ENCODE results near the gene KRTAP1-5.
"Not testable (repeated sequence)": the region's sequence is repeated elsewhere in the genome, so short reads cannot be mapped to it uniquely, and the experiment has no call there.

Gene KRTAP1-5, protein sequence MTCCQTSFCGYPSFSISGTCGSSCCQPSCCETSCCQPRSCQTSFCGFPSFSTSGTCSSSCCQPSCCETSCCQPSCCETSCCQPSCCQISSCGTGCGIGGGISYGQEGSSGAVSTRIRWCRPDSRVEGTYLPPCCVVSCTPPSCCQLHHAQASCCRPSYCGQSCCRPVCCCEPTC

DNA sequence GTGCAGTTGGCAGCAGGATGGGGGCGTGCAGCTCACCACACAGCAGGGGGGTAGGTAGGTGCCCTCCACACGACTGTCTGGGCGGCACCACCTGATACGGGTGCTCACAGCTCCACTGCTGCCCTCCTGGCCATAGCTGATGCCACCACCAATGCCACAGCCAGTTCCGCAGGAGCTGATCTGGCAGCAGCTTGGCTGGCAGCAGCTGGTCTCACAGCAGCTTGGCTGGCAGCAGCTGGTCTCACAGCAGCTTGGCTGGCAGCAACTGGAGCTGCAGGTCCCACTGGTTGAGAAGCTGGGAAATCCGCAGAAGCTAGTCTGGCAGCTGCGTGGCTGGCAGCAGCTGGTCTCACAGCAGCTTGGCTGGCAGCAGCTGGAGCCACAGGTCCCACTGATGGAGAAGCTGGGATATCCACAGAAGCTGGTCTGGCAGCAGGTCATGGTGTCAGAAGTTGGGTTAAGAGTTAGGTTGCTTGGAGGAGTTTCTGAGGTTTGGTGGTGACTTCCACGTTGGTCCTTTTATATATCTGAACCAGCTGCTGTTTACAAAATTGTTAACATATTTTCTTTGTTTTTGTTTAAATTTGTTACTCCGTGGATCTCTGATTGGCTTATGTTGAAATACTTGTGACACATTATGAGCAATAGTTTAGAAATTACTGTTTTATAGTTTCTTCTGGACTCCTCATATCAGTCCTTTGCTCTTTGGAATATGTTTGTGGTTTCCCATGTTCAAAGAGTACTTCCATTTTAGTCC, at the start of gene KRTAP1-5:
KRTAP1-5 (minus strand) TSS at position 494 of the 757 bp plus-strand sequence; CDS start at position 441, 53 bp downstream.
- DNase-seq = no peak

DNA sequence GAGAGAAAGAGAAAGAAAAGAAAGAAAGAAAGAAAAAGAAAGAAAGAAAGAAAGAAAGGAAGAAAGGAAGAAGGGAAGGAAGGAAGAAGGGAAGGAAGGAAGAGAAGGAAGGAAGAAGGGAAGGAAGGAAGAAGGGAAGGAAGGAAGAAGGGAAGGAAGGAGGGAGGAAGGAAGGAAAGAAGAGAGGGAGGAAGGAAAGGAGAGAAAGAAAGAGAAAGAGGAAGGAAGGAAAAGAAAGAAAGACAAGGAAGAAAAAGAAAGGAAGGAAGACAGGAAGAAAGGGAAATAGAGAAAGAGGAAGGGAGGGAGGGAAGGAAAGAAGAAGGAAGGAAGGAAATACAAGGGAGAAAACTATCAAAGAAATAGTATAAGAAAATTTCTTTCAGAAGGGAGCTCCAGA, 49.8 kb upstream of the KRTAP1-5 start:
- DNase-seq = no peak

DNA sequence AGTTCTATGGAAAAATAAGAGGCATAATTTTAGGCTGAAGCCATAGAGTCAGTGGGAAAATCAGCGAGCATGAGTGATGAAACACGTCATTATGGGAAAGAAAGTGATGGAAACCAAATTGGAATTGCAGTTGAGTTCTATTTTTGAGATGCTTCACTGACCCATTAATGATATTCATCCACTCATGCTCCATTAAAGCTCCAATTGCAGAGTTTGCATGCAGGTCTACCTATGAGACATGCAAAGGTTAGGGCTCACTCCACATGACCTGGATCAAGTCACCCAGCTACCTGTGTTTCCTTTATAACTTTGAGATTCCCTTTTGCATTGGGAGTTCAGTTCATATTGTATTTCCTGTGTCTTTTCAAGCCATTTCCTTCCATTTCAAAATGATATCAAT, 46.7 kb upstream of the KRTAP1-5 start:
- DNase-seq = no peak

DNA sequence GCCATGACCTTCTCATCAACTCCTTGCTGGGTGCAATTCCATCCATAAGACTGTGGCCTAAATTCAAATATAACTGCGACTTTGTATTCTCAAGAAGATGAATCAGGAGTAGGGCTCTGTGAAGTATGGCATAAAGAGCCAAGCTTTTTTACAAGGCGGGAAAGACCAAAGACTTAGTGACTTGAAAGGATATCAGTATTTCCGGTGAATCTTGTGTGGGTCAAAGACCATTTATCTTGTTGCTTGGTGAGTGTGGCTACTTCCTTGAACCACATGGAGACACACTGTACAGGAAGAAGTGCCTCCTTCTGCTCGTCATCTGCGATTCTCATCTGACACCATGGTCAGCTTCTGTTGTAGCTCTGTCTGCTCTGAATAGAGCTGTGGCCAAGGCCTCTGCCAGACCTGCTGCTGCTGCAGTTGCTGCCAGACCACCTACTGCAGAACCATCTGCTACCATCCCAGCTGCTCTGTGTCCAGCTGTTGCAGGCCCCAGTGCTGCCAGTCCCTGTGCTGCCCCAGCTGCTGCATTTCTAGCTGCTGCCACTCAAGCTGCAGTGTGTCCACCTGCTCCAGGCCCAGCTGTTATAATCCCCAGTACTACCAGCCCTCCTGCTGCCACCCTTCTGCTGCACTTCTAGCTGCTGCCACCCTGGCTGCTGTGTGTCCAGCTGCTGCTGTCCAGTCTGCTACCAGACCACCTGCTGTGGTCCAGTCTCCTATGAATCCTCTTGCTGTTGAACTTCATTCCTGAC, 44.8 kb upstream of the KRTAP1-5 start:
- no peak for DNase-seq

DNA sequence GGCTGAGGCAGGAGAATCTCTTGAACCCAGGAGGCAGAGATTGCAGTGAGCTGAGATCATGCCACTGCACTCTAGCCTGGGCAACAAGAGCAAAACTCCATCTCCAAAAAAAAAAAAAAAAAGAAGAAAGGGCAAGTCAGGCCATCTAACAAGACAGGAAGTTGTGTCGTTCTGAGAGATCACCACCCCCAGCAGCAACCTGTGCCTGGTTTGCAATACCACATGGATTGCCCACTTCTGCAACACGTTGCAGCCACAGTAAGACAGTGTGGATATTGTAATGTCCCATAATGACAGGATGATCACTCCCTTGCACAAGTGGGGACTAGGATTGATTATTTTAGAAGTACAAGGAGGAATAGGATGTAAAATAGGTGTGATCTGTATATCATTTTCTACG, 42.0 kb upstream of the KRTAP1-5 start:
- no peak for DNase-seq

DNA sequence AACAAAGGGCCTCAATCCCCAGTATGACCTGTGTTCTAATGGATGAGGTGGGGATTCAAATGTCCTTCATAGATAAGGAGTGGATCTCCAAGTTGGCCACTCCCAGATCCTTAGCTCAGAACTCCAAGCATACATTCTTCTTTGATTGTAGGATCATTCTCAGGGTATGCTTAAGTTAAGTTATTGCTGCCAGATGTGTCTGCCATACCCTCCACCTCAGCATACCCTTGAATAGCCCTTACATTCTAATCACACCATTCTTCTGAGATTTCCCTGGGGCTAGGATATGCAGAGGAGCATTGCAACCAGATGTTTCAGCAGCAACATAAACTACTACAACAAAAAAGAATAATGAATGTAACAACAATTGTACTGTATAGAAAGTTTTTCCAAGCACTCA, 40.3 kb upstream of the KRTAP1-5 start:
- no peak for DNase-seq

DNA sequence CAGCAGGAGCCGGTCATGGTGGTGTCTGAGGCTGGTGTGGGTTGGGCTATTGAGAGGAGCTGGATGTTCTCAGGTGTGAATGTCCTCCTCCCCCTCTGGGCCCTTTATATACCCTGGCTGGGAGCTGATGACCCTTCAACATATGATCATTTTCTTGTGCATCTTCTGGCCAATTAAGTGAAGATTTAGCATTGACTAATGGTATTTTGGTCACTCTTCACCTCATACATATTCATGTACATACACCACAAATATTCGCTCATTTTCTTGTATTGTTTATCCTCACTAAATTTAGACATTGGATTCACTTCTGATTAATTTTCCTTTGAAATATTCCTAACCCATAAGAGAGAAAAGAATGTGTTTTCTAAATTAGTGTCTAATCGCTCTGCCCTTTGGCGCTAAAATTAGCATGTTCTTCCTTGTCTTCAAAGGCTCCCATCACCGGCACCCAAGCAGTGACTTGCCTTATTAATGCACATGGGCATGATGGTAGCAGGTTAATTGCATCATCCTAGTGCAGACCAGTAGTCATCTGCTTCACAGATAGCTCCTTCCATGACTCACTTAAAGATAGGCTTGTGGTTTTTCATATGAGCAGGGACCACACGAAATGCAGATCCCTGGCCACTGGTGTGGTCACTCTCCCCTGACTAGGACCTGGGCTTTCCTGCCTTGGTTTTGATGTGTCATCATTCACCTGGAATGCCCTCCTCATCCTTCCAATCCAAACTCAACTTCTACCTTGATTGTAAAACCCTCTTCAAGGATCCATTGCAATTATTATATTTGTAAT, 39.0 kb upstream of the KRTAP1-5 start, which contains the start of gene KRTAP2-4:
KRTAP2-4 (minus strand) TSS at position 51 of the 796 bp plus-strand sequence; CDS start at position 17, 34 bp downstream.
- DNase-seq = peak; percentile 9

DNA sequence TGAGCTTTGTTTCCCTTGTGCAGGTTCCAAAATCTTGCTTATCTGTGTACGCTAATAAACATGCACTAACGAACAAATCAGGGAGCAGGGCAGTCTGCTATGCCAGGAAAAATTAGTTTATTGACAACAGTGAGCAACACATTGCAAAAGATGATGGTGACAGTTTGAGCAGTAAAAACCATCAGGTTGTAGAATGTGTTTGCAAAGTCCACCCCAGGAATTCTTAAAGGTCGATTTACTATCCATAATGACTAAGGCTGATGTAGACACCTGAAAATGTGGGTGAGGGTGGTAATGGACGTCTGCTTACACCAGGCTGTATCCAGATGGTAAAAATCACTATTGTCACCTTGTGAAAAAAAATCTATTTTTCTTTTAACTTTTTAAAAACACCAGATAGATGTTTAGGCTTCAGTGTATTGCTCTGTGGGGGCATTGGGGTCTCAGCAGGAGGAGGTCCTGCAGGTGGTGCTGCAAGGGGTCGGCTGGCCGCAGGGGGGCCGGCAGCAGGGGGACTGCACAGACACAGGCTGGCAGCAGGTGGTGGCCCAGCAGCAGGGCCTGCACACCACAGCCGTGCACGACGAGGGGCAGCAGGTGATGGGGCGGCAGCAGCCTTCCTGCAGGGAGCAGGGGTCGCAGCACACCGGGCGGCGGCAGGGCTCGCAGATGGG, 38.1 kb upstream of the KRTAP1-5 start:
- DNase-seq = not testable (repeated sequence)

DNA sequence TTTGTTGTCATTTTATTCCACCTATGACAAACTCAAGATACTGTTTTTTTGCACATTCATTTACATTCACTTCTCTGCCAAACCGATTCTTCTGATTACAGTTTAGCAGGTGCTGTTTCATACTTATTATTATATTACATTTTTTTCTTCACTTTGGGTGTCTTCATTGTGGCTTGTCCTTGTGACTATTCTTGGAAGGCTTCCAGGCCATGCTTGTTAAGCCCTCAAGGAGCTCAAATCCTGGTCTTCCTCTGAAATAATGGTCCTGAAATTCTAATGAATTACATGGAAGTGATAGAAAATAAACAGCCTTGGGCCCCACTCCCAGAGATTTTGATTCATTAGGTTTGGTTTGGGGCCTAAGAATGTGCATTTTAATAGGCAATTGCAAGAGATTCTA, 37.3 kb upstream of the KRTAP1-5 start:
- no peak for DNase-seq

DNA sequence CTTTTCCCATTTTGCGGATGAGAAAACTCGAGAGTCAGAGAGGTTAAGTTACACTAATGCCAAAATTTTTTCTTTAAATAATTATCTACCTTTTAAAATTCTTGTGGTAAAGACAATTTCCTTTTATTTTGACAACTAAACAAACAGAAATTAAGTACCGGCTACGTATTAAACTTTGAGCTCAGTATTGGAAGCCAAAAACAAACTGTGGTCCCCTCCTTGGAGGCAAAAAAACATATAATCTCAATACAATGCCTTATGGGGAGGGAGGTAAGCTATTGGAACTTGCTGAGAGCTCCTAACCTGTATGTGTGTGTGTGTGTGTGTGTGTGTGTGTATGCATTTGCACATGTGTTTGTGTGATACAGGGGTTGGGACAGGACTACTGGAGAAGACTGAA, 36.4 kb upstream of the KRTAP1-5 start:
- no peak for DNase-seq

DNA sequence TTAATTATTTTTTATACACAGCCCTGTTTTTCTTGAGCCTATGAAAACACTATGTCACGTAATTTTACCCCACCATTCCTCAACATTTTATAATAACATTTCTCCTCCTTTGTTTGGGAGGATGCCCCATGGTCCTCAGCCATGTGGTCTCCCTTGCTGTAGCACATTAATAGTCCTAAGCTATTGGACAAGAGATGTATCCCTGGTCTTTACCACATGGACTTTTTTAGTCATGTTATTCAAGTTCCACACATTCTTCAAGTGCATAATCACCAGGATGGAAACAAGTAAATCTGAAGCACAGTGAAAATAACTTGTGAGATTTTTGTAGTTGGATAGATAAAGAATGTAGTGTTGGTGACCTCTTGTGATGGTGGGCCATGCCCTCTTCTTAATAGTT, 35.0 kb upstream of the KRTAP1-5 start:
- DNase-seq = no peak

DNA sequence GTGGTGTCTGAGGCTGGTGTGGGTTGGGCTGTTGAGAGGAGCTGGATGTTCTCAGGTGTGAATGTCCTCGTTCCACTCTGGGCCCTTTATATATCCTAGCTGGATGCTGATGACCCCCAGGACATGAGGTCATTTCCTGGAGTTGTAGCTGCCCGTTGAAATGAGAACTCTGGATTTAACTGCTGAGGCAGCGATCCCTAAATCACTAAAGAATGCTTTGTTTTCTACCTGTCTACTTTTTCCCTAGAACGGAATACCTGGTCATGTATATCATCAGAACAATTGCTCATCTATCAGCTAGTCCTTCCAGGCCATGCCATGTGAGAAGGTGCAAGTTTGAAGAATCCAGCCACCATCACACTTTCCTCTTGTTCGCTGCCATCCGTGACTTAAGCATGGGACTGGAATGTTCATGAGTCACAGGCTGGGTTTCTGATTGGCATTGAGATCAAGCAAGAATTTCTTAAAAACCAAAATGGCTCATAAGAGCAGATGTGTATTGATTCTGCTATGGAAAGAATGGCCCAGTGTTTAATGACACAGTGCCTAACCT, 33.1 kb upstream of the KRTAP1-5 start, which contains the start of gene KRTAP2-3:
KRTAP2-3 (minus strand) TSS at position 63 of the 553 bp plus-strand sequence. CDS start 64 bp downstream, outside the sequence.
- DNase-seq = no peak

DNA sequence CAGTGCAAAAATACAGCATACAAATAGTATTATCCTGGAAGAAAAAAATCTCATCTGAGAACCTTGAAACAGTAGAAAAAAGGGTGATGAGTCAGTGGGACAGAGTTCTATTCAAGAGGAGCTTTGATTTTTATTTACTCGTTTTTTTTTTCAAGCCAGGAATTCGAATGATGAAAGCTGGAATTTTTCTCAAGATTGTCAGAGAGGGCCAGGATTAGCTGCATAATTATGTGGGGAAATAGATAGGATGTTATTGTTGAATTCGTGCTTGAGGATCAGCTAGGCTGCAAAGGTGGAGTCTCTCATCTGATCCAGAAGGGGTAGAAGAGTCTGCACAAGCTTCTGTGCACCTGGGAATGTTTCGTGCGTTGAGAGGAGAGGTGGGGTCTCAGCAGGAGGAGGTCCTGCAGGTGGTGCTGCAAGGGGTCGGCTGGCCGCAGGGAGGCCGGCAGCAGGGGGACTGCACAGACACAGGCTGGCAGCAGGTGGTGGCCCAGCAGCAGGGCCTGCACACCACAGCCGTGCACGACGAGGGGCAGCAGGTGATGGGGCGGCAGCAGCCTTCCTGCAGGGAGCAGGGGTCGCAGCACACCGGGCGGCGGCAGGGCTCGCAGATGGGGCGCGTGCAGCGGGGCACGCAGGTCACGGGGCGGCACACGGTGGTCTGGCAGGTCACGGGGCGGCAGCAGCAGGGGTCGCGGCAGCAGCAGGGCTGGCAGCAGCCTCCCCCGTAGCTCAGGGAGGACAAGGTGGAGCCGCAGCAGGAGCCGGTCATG, 32.5 kb upstream of the KRTAP1-5 start:
- not testable (repeated sequence) for DNase-seq

DNA sequence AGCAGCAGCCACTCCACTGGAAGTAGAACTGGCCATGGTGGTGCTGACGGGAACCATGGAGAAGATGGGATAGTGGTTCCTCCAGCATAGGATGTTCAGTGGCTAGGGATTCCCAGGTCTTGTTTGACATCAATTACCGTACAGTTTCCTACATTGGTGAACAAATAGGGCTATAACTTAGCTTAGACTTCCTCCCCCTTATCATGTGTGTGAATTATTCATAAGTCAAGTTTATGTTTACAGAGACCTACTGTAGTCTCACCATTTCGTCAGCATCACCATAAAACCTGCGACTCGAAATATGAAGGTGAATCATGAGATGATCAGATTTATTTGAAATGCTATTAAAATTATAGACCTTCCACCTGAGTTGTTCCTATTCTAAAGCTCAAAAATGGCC, 31.7 kb upstream of the KRTAP1-5 start:
- no peak for DNase-seq

DNA sequence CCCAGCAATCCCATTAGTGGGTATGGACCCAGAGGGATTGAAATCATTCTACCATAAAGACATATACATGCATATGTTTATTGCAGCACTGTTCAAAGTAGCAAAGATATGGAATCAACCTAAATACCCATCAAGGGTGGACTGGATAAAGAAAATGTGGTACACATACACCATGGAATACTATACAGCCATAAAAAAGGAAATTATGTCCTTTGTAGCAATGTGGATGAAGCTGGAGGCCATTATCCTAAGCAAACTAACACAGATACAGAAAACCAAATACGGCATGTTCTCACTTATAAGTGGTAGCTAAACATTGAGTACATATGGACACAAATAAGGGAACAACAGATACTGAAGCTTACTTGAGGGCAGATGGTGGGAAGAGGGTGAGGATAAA, 30.5 kb upstream of the KRTAP1-5 start:
- no peak for DNase-seq

DNA sequence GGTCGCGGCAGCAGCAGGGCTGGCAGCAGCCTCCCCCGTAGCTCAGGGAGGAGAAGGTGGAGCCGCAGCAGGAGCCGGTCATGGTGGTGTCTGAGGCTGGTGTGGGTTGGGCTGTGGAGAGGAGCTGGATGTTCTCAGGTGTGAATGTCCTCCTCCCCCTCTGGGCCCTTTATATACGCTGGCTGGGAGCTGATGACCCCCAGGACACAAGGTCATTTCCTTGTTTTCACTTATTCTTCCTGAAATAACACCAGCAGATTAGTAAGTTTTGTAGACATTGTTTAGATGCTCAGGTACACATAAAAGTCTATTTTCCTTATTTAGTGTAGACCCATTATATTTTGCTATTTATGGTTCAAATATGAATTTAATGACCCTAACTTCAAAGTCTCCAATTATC, 28.1 kb upstream of the KRTAP1-5 start, which contains the start of gene KRTAP2-2:
KRTAP2-2 (minus strand) TSS at position 101 of the 400 bp plus-strand sequence; CDS start at position 82, 19 bp downstream.
- not testable (repeated sequence) for DNase-seq

DNA sequence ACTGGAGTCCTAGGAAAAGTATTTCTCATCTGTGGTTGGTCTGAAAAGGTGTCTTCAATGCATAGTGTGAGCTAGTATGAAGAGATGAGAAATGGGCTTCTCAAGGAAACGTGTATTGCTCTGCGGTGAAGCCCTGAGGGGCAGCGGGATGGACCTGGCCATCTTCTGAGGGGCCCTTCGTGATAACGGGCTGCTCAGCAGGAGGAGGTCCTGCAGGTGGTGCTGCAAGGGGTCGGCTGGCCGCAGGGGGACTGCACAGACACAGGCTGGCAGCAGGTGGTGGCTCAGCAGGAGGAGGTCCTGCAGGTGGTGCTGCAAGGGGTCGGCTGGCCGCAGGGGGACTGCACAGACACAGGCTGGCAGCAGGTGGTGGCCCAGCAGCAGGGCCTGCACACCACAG, 27.5 kb upstream of the KRTAP1-5 start:
- not testable (repeated sequence) for DNase-seq

DNA sequence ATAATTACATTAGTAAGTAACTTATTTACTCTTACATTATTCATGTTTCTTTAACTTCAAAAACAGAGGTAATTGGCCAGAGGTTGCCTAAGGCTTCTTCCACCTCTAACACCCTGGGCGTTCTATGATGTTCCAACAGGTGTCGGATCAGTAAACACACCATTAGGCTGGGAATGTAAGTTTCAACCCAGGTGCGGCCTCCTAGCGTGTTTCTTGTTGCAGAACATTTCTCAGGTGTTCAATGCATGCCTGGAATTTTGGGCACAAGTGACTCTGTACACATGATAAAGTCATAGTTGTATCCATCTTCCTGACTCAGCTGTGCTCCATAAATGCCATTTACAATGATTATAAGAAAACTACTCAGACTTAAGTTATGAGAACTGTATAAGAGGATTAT, 27.0 kb upstream of the KRTAP1-5 start:
- no peak for DNase-seq

DNA sequence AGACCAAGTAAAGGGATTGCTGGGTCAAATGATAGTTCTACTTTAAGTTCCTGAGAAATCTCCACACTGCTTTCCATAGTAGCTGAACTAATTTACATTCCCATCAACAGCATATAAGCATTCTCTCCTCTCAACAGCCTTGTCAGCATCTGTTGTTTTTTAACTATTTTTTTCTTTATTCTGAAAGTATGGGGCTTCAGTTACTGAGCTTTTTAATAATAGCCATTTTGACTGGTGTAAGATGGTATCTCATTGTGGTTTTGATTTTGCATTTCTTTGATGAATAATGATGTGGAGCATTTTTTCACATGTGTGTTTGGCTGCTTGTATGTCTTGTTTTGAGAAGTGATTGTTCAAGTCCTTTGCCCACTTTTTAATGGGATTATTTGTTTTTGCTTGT, 25.6 kb upstream of the KRTAP1-5 start:
- DNase-seq = no peak

DNA sequence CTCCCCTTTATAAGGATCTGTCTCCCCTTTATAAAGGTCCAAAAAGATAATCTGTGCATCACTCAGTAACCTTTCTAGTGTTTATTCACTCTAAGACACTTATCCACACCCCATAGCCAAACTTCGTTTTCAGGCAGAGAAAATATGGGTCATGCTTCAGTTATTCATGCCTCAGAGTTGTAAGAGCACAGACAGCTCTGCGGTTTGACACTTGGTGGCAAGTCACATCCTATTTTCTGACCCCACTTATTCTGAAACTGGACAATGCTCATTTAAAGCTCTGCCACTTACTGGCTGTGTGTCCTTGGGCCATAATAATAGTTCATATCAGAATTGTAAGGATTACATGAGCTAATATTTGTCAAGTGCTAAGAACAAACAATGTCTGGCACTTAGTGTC, 22.1 kb upstream of the KRTAP1-5 start:
- no peak for DNase-seq

DNA sequence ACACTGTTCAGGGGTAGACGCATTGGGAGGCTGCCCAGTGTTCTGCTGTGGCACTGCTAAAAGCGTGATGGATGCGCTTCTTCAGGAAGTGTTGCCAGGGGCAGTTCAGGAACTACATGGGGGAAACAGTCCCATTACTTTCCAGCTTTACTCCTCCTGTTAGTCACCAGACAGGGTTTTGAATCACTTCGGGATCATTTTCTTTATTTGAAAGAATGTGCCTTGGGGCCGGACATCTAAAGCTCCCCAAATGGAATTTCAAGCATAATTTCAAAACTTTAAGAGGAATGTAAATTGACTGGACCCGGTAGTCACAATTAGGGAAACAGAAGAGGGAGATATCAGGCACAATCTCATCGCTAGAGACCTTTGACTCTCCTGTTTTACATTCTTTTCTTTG, 21.4 kb upstream of the KRTAP1-5 start:
- no peak for DNase-seq

Data from suppressor macrophage treated with lipopolysaccharide for 4 hours (primary cell).